GM12865 (cell line): Measurements from ENCODE around the gene OR13C8.

Experiments
- DNase-seq: peaks from one replicate; pipeline ENCODE4 v3.0.0; 2010; ENCODE audit warnings: low read depth
- H3K4me3 ChIP-seq: 2 replicates; pipeline ENCODE4 v1.5.1; 2011; ENCODE audit warnings: mild to moderate bottlenecking, low read depth, low read length, control low read depth
- TF ChIP-seq, protein P1 (sequence below): IDR thresholded peaks from 2 replicates; pipeline ENCODE4 v1.5.1; 2011; ENCODE audit warnings: low read length, control low read depth, low read depth, inconsistent platforms; ENCODE audit not compliant: insufficient read depth; ENCODE audit errors: missing control alignments

The OR13C8 gene

DNA sequence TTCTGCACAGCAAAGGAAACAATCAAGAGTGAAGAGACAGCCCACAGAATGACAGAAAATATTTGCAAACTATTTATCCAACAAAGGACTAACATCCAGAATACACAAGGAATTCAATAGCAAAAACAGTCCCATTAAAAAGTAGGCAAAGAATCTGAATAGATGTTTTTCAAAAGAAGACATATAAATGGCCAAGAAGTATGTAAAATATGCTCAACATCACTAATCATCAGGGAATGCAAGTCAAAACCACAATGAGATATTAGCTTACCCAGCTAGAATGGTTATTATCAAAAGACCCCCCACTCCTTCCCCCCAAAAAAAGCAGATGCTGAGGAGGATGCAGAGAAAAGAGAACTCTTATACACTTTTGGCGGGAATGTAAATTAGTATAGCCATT is 13.4 kb upstream of the OR13C8 start:
- no peak overlapping the region for H3K4me3 ChIP-seq
- DNase-seq, result no peak
- TF ChIP-seq, protein P1, sequence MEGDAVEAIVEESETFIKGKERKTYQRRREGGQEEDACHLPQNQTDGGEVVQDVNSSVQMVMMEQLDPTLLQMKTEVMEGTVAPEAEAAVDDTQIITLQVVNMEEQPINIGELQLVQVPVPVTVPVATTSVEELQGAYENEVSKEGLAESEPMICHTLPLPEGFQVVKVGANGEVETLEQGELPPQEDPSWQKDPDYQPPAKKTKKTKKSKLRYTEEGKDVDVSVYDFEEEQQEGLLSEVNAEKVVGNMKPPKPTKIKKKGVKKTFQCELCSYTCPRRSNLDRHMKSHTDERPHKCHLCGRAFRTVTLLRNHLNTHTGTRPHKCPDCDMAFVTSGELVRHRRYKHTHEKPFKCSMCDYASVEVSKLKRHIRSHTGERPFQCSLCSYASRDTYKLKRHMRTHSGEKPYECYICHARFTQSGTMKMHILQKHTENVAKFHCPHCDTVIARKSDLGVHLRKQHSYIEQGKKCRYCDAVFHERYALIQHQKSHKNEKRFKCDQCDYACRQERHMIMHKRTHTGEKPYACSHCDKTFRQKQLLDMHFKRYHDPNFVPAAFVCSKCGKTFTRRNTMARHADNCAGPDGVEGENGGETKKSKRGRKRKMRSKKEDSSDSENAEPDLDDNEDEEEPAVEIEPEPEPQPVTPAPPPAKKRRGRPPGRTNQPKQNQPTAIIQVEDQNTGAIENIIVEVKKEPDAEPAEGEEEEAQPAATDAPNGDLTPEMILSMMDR, result no peak

DNA sequence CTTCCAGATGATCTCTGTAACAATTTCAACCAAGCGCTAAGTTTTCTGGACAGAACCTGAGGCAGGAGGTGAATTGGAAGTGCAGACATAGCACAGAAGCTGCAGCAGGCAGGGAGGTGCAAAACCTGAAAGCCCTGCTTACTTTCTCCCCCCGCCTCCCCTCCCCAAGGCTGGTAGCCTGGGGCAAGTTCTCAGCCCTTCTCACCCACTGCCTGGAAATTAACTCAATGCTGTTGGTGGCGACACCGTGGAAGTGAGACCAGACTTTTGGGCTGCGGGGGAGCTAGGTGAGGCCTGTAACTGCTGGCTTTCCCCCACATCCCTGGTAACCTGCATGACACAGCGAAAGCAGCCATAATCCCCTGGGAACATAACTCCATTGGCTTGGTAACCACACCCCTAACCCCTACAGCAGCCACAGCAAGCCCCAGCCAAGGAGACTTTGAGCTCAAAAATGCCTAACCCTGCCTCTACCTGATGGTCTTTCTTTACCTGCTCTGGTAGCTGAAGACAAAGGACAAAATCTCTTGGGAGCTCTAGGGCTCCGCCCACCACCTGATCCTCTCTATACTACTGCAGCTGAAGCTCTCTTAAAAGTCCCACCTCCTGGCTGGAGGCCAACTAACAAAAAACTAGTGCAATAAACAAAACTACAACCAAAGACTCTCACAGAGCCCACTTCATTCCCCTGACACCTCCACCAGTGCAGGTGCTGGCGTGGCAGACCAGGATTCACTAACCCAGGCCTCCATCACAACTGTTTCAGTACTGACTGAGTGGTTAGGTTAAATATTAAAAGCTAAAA is 11.9 kb upstream of the OR13C8 start:
- TF ChIP-seq, protein P1, result no peak
- DNase-seq, result no peak
- no peak overlapping the region for H3K4me3 ChIP-seq

DNA sequence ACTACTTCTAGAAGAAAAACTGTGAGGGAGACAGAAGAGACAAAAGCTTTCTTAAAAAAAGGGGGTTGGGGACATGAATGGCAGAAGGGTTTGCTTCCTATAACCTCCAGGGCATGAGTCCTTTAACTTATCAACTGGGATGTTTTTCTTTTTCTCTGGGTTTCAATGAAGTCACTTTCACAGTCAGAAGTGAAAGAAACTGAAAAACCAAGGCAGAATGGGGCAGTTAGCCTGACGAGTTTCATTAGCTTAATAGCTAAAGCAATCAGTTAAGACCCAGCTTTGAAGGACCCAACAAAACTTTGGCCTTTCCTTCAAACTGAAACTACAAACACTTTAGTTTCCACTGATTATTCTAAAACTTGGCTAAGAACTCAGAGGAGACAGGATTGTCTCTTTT is 4.6 kb upstream of the OR13C8 start:
- no peak overlapping the region for H3K4me3 ChIP-seq
- TF ChIP-seq, protein P1, result no peak
- DNase-seq, result no peak

DNA sequence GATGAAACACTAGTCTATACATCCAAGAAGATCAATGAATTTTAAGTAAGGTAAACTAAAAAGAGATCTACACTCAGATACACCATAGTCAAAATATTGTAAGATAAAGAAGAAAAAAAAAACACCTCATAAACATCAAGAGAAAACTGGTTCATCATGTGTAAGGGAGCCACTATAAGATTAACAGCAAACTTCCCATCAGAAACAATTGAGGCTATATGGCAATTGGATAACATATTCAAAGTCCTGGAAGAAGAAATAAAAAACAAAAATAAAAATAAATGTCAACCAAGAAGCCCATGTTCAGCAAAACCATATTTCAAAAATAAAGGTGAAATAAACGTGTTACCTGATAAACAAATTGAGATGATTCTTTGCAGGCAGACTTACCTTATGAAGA is 3.6 kb downstream of the OR13C8 start:
- no peak overlapping the region for H3K4me3 ChIP-seq
- DNase-seq, result no peak
- TF ChIP-seq, protein P1, result no peak

DNA sequence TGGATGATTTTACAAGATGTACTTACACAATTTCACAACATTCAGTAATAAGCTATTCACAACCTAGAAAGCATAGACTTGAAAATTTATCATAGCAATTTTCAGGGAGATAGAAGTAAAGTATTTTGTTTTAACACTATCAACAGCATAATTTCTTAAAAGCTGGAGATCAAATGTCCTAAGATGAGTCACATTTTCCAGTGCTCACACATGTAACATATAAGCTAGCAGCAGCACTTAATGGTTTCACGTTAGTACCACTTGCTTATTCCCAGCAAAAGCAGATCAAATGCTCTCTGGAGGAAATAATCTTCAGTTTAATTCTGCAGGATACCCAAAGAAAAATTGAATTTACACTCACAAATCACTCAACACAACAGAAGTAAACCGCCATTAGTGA is 6.5 kb downstream of the OR13C8 start:
- no peak overlapping the region for H3K4me3 ChIP-seq
- DNase-seq, result no peak
- TF ChIP-seq, protein P1, result no peak

DNA sequence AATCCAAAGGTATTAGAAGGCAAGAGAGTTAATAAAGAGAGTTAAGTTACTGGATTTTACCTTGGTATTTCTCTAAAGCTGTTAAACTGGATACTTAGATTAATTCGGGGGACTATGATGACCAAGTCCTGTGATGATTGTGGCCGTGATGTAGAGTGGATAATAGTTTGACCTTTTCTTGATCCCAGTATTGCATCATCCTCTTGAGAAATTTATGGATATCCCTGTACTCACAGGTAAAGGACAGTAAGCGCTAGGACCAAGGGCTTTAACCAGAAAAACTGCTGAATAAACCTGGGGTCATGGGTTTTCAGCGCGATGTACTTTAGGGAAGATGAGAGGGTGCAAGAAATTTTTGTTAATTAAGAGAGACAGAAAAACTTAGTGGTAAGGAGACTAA is 8.3 kb downstream of the OR13C8 start:
- H3K4me3 ChIP-seq, result no peak overlapping the region
- no peak for DNase-seq
- TF ChIP-seq, protein P1, result no peak

DNA sequence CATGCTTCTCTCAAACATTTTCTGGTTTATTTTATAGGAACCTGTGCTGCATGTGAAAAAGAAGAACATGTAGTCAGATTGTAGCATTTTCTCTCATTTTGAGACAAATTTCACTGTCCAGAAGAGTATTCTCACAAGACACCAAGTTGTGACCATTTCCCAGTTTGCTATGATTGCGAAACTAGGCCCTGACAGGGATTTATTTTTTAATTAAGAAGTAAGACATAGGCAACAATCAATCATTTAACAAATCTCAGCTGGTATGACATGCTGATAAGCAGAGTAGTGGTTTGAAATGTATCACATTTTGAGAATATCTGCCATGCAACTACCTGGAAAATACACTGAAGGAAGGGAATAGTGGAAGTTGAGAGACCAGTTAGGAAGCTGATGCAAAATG is 11.6 kb downstream of the OR13C8 start:
- TF ChIP-seq, protein P1, result no peak
- no peak overlapping the region for H3K4me3 ChIP-seq
- DNase-seq, result no peak
